HG02943 (cell line): ENCODE data around the gene TGFBR3.
"Not testable (repeated sequence)": the region's sequence is repeated elsewhere in the genome, so short reads cannot be mapped to it uniquely, and the experiment has no call there.

ENCODE experiments used
- ATAC-seq: cut with Tn5 transposase; IDR thresholded peaks from one replicate; pipeline ENCODE4 v1.9.1; 2021; ENCODE audit warnings: mild to moderate bottlenecking, low read depth, moderate library complexity; ENCODE audit not compliant: unreplicated experiment

TGFBR3 gene

DNA sequence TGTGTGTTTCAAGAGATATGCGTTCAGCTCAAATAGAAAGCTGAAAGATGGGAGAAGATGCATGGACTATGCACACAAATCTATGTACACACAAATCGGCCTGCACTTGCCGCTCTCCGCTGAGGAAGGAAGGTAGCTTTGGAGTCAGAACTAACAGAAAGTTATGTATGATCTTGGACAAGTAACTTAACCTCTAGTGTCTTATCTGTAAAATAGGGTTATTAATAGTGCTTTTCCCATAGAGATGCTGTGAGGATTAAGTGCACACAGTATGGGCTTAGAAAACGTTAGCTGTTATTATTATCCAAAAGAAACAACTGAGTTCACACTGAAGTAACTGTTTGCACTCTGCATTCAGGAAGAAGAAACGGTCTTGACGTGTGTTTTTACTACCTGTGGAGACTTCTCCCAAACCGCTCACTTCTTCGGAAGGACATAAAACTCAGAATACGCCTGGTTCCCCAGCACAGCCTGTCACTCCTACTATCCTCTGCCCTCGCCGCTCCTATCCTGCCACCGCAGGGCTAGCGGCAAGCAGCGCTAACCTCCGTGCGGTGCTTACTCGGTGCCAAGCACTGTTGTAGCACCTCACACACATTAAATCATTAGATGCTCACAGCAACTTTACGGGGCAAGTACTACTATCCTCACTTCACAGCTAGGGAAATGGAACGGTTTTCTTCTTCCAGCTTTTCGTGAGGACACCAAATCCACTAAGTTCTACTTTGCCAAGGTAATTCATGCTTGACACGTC lies 1.3 kb downstream of the TGFBR3 start:
- ATAC-seq, result no peak

DNA sequence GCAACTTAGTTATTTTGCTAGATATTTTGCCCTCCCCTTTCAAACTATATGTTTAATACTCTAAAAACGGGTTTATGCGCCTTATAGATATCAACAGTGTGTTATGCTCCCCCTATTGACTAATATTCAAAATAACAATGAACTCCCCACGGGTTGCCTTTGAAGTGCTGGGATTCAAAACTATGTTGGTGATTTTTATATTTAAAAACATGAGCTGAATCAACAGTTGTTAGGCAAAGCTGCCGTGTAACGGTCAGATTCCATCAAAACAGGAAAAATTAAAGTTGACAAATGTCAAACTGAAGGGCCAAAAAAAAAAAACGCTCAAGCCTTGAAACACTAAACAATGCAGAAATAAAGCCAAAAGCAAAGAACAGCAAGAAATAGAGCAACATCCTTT lies 2.5 kb downstream of the TGFBR3 start:
- no peak for ATAC-seq

DNA sequence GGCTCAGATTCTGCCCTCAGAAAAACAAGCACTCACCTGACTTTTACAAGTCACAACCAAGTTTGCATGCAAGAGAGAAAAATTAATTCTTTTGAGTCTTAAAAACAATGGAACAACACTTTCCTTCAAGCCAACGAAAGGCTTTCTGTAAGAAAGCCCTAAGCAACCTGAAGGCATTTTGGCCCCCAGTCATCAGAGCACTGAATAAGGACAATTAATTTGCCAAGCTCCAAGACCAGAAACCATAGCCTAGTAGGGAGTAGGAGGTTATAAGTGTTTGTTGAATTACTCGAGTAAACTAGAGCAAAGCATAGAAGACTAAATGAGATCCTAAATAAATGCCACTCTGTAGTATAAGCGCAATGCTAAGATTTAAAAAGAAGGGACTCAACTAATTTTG lies 4.7 kb downstream of the TGFBR3 start:
- no peak for ATAC-seq

DNA sequence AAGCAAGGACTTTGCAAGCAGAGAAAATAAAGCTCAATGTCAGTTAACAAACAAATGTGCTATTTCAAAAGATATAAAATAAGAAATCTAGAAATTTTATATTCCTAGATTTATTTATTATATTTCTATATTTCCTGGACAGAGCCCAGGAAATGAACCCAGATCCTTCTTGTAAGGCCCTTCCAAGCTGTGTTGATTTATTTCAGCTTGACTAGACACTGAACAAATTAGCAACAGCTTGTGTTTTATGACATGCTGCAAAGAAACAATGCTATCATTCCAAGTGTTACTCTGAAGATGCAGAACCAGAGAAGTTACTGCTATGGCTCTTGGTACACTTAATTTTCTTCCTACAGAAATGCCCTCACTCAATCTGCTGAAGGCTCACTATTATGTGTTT lies 6.2 kb downstream of the TGFBR3 start:
- ATAC-seq, result no peak

DNA sequence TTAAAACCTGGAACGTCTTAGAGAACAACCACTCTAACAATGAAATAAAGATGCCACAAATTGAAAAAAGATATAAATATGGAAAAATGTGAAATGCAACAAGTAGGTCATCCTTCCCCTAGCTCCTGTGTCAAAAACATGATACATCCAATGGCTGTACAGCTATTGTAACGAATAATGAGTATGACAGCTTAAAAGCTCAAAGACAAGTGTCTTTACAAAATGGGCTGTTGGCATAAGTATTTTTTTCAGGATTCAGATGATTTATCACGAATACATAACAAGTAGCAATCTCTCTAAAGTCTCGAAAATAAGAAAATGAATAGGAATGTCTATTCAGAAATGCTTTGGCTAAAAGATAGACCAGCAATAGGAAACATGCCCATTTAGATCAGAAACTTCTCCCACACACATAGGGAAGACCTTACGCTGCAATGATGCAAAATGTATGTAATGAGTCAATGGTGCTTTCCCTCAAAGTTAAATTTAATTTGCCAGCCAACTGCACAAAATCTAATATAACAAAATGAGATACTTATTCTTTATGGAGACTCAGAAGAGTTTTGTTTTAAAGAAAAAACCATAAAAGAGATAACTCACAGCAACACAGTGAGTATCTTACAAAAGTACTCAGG lies 8.3 kb downstream of the TGFBR3 start:
- no peak for ATAC-seq

DNA sequence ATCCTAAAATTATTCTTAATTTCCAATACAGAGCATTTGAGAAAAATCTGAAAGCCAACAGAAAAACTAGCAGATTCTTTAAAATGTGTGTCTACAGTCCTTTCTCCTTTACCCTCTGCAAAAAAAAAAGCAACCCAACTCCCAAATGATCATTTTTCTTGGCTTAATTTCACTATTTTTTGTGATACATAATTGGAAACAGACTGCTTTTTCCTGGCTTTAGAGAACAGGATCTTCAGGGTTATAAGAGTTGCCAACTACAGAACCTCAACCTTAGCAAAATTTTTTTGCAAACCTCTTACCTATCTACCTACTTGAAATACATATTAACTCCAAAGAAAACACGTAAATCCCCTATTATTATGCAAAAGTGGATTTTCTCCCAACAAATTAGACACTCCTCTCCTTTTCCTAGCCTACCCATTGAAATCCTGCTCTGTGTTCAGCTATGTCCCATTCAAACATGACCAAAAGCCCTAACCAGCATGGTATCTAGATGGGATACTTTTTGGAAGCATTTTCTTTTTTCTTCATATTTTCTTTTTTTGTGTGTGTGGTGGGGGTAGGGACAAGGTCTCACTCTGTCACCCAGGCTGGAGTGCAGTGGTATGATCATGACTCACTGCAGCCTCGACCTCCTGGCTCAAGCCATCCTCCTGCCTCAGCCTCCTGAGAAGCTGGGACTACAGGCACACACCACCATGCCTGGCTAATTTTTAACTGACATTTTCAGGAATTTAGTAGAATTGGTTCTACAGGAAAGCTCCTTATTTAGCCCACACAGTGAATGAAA lies 9.0 kb downstream of the TGFBR3 start:
- no peak for ATAC-seq

DNA sequence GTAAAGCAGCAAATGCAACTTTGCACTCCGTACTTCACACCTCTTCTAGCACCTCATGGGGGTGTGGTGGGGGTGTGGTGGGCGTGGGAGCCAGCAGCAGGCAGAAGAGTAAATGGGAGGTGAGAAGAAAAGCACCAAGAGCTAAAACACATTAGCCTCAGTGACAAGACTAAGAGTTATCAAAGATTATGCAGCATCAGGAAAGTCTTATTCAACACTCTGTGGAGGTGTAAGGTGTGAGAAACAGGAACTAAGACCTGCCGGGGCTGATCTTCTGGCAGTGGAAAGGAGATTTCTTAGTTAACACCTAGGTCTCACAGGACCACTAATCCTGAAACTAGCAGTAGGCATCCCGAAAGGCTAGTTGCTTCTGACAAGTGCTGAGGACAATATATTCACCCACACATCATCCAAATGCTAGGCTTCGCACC lies 9.9 kb downstream of the TGFBR3 start:
- ATAC-seq, result no peak

DNA sequence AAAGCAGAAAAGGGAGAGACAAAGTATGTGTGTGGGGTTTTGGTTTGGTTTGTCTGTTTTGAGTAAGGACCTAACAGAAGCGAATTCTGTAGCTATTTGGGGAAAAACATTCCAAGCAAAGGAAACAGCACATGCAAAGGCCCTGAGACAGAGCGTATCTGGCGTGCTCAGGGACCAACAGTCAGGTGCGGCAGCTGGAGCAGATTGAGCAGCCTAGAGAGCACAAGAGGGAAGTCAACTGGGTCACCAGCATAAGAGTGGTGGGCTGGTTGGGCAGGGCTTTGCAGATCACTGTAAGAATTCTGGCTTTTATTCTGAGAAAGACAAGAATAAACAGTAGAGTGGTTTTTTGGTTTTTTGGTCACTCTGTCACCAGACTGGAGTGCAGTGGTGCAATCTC lies 11.8 kb downstream of the TGFBR3 start:
- ATAC-seq, result no peak

DNA sequence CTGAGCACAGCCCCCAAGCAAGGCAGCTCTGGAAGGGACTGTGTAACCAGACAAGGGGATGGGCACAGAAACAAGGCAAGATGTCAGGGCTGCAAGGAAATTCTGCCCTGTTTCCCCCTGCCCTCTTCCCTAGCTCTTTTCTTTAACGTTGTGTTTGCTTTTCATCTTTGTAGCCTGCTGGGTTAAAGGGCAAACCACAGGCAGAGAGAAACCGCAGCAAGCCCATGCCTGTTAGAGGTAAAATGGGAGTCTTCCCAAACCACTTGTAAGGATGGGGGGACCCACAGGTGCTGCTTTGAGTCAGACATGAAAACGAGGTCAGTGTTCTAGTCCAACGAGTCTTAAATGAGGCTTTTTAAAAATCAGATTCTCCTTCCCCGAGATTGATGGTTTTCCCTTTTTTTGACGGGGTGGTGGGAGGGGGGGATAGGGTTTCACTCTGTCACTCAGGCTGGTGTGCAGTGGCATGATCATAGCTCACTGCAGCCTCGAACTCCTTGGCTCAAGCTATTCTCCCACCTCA lies 13.3 kb downstream of the TGFBR3 start:
- ATAC-seq, result no peak

DNA sequence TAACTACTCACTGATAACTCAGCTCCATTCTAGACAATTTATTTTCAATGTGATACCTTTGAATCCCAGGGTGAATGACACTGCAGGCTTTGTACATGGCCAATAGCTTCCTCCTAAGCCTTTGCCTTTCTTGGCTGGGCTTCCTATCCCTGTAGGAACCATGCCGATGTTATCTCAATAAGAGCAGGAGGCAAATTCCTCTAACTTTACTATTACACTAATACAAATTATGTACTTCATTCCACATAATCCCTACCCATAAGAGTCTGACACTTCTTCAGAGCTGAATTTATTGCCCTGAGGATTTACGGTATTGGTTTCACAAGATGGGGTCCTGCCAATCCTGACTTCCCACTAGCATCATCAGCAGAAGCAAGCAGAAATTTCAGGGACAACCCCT lies 14.0 kb downstream of the TGFBR3 start:
- ATAC-seq, result no peak

DNA sequence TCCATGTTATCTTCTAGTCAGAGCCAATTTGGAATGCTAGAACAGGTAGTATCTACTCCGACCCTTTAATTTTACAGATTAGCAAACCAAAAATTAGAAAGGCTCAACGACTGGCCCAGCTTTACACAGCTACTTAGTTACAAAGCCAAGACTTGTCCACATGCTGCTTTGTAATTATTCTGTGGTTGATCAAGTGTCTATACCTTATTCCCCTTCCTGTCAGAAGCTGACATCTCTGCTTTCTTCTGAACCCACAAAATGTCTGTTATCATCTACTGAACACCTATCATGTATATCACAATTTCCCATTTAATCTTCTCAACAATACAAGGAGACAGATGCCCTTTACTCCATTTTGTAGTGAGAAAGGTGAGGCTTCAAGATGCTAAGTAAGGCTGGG lies 15.6 kb downstream of the TGFBR3 start:
- no peak for ATAC-seq

DNA sequence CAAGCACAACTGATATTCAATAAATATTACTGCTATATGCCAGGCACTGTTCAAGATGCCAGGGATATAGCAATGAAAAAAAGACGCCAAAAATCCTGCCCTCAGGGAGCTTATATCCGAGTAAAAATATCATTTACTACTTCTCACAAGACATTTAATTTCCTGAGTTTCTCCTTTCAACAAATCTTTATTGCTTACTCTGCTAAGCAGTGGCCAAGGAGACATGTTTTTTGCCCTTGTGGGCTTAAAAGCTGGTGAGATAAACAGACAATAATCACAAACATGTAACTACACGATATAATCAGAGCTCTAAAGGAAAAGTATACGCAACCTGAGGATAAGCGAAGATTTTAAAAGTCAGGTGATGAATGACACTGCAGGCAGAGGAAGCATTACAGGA lies 19.5 kb downstream of the TGFBR3 start:
- ATAC-seq, result no peak

DNA sequence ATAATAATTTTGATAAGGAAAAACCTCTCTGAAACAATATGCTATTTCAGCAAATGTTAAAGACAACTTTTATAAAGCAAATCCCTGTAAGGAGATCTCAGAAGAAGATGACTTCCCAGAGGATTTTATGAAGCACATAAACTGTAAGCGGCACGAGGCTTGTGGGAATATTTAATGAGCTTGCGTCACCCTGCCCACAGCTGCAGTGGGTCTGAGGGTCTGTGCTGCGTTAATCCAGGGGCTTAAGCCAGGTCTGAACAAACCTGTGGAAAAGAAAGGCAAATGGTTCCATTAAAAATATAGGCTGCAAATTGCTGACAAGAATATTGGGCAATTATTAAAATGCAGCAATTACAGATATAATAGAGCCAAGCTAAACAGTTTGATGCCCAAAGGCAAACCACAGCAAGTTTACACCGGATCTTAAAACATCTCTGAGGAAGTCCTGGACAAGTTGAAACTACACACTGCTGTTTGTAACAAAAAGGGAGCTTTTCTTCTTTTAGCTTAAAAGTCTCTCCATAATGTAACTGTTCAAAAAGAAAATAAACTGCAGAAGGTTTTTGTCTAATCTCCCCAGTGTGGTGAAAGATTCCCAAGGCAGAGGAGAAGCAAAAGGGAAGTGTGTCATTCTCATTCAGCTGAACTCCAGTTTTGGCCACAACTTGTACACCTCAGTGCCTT lies 21.8 kb downstream of the TGFBR3 start:
- ATAC-seq, result no peak

DNA sequence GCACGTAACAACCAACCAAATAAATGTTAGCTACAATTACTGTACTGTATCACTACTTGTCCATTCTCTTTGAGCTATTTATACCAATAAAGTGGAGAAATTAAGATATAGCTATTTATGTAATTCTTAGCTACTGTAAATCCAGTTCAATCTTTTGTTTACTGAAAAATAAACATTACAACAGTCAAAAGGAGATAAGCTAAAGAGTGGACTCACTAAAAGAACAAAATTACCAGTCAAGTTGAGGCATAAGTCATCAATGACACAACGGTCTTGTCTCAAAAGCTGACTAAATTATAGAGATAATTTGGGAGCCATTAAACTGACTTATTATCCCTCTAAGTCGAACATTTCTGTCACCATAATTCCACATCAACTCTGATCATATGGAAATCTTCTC lies 22.5 kb downstream of the TGFBR3 start:
- ATAC-seq, result no peak

DNA sequence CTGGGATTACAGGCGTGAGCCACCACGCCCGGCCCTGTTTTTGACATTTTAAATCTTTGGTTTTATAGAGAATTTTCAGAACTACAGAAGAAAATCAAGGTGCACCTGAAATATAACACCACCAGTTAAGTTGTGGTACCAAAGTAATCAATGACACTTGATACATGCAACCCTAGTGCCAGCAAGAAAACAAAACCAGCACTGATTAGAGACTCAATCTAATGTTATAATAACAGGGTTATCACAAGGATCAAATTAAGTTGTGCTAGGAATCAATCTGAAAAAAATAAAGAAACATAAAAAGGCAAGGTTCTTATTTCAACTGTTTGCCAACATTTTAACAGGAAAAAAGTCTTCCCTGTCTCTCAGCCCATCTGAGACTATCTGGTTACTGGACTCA lies 23.8 kb downstream of the TGFBR3 start:
- no peak for ATAC-seq

DNA sequence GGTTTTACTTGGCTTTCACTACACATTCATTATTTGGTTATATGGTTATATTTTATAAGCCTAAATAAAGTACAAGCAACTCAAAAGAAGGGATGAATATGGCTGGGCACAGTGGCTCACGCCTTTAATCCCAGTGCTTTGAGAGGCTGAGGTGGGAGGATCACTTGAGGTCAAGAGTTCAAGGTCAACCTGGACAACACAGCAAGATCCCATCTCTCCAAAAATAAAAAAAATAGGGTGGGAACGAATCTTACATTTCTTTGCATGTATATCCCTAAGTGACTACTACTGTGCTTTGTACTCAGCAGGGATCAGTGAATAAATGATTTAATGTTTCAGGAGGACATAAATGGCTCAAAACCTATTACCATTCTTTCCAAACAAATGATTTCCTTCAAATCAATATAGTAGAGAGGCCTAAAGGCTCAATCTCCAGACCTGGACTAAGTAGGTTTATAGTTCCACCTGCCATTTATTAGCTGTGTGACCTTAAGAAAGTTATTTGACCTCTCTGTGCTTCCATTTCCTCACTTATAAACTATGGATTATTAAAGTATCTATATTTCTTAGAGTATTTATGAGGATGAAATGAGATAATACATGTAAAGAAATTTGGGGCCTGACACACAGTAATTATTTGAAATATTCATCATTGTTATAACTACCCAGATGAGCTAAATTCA lies 28.3 kb downstream of the TGFBR3 start:
- no peak for ATAC-seq

DNA sequence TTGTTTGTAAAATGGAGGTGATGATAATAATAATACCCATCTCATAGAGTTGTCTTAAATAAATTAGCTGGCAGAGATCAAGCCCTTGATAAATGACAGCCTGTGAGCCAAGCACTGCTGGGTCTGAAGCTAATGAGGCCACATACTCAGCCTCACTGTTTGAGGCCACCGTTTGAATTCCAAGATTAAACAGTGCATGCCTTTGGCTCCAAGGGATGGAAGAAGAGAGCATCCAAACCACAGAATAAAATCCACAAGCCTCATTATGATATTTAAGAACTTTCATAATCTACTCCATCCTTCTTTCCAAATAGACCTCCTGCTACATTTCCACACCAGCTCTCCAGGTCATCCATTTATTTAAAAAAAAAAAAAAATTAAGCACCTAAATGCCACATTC lies 29.0 kb downstream of the TGFBR3 start:
- no peak for ATAC-seq

DNA sequence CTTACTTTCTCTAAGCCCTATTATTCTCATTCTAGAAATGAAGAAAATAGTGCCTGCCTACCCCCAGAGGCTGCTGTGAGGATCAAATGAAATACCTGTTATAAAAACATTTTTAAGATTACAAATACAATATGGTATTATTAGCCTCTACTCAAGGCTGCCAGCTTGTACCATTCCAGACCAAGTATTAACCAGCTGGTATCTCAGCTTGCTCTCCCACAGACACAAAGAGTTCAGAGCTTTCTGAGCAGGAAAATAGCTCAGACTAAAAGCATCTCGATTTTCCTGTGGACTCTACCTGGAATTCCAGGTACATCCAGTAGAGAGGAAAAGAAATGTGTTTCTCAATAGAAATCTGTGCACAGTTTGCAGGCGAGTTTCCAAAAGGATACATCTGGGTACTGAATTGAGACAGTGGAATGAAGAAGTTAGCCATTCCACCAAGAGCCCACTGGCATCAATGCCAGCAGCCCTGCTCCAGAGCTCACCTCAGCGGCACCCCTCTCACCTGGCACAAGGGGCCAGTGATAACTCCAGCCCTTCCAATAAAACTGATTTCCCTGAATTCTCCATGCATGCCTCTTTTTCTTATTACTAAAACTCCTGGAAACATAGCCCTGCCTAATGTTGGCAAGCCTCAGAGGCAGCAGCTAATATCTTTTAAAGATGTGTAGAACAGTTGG lies 31.0 kb downstream of the TGFBR3 start:
- no peak for ATAC-seq

DNA sequence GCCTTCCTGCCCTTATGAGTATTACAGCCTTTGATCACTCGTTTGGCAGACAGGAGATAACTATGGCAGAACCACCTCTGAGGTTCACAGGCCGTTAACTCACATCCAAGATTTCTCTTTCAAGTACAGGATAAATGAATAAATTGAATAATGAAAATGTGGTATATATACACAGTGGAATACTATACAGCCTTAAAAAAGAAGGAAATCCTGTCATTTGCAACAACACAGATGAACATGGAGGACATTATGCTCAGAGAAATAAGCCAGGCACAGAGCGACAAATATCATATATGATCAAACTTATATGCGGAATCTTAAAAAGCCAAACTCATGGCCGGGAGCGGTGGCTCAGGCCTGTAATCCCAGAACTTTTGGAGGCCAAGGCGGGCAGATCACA lies 32.6 kb downstream of the TGFBR3 start:
- ATAC-seq, result no peak

DNA sequence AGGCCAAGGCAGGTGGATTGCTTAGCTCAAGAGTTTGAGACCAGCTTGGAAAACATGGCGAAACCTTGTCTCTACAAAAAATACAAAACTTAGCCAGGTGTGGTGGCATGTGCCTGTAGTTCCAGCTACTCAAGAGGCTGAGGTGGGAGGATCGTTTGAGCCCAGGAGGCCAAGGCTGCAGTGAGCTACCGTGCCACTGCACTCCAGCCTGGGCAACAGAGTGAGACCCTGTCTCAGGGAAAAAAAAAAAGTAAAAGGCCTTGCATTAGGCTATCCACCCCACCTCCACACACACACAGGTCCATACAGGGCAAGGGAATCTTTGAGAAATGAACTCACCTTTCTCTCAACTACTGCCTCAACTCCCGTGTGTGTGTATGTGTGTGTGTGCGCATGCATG lies 33.9 kb downstream of the TGFBR3 start:
- ATAC-seq, result not testable (repeated sequence)
